CD4-positive, alpha-beta T cell treated with Interleukin-17A for 1 hour (primary cell): ENCODE results near the gene NR2F1-AS1.
"Not testable (repeated sequence)": the region's sequence is repeated elsewhere in the genome, so short reads cannot be mapped to it uniquely, and the experiment has no call there.

Experiments used
- DNase-seq: peaks from one replicate; pipeline ENCODE4 v3.0.0-alpha.2; 2020

NR2F1-AS1 gene

GRCh38 chr5:93512799-93513198, 68.2 kb downstream of the NR2F1-AS1 start:
- DNase-seq, result no peak

GRCh38 chr5:93511445-93511844, 69.6 kb downstream of the NR2F1-AS1 start:
- DNase-seq, result no peak

DNA sequence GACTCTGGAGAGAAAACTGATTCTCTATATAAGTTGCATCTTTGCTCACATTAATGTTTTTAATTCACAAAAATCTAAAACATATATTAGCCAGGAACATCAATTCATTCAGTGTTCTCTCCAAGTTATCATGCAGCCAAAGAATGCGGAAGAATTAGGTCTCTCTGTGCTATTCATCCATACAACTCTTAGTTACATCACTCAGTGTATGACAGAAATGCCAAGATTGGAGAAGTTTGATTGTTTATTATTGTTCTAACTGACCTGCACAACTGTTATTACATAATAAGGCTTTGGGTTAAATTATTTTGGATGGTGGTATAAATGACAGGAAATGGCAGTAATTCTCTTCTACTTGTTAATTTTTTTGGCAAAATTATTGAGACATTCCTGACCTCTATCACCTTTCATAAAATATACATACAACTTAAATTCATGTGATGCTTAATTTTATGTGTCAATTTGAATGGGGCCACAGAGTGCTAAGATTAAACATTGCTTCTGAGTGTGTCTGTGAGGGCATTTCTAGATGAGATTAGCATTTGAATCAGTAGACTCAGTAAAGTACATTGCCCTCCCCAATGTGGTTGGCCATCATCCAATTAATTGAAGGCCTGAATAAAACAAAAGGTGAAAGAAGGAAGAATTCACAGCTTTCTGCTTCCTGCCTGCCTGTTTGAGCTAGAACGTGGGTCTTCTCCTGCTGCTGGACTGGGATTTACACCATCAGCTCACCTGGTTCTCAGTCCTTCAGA, 70.2 kb downstream of the NR2F1-AS1 start:
- DNase-seq, result no peak

GRCh38 chr5:93505553-93505952, 75.5 kb downstream of the NR2F1-AS1 start:
- DNase-seq, result not testable (repeated sequence)

GRCh38 chr5:93503598-93504067, 77.4 kb downstream of the NR2F1-AS1 start:
- no peak for DNase-seq

GRCh38 chr5:93497096-93497495, 83.9 kb downstream of the NR2F1-AS1 start:
- DNase-seq, result no peak

DNA sequence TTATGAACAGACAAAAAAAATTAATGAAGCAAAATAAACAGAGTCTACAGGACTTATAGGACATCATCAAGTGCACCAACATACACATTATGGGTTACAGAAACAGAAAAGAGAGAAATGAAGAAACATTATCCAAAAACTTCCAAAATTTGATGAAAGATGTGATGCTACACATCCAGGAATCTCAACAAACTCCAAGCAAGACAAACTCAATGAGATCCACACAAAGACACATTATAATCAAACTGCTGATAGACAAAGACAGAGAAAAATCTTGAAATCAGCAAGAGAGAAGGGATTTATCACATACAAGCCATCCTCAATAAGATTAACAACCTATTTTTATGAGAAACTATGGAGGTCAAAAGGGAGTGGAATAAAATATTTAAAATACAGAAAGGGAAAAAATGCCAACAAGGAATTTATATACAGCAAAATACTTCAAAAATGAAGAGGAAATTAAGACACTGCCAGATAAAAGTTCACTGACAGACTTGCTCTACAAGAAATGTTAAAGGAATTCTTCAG, 101.0 kb downstream of the NR2F1-AS1 start:
- no peak for DNase-seq

GRCh38 chr5:93477816-93478215, 103.2 kb downstream of the NR2F1-AS1 start:
- no peak for DNase-seq

DNA sequence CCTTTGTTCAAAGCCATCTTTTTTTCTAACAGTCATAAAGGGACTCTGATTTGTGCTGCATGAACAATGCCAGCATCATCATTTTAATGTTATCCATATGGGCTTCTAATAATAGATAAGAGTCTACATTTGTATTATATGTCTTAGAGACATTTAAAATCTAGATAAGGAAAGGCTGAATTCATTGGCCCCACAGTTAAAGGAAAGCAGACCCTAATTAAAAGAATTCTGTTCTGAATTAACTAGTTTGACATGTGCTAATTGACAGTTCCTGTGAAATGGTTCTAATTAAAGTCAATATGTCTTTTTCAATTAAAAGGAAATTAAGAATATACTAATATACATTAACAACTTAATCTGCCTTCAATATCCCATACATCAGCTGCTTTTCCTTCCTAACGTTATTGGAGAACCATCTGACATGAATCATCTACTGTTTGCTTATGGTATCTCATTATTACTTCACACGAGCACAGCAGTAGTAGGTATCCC, 104.7 kb downstream of the NR2F1-AS1 start:
- DNase-seq, result no peak

DNA sequence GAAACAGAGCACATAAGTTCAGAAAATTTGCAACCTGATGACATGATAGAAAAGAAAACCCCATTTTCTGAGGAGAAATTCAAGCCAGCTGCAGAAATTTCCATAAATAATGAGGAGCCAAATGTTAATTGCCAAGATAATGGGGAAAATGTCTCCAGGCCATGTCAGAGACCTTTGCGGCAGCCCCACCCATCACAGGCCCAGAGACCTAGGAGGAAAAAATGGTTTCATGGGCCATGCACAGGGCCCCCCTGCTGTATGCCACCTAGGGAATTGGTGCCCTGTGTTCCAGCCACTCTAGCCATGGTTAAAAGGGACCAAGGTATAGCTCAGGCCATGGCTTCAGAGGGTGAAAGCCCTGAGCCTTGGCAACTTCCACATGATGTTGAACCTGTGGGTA, 118.1 kb downstream of the NR2F1-AS1 start:
- no peak for DNase-seq

- DNase-seq, result no peak
Observed at GRCh38 chr5:93461756-93462155, 119.3 kb downstream of the NR2F1-AS1 start.

DNA sequence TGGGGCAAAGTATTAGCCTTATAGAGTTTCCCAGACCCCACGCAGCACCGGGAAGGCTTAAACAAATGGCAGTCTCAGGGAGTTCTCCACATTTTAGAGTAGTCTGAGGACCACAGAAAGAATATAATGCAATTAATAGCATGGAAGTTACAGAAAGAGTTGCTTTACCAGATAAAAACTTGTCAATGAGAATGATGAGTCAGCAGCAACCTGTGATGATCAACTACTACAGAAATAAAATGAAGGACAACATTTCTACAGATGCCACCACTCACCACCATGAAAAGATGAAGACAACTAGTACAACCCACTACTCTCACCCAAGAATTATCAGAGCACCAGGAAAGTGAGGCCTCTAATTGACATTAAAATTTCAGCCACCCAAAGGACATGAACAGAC, 120.7 kb downstream of the NR2F1-AS1 start:
- no peak for DNase-seq

- not testable (repeated sequence) for DNase-seq
Observed at GRCh38 chr5:93456796-93457195, 124.2 kb downstream of the NR2F1-AS1 start.

- DNase-seq, result no peak
Observed at GRCh38 chr5:93454896-93455295, 126.1 kb downstream of the NR2F1-AS1 start.

DNA sequence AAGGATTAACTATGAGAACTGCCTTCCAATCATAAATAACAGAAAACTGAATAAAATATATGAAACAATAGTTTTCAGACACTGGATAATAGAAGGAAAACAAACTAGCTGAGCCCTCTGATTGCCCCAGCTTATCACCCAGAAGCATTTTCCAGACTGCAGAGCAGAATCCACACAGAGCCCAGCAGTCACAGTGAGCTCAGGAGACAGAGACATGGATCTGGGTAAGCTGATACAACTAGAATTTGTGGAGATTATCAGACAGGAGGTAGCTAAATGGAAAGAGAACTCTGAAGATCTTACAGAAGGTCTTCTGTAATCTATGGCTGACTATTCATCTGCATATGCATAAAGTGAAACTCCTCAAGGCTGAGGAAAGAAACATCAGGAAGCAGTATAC, 128.8 kb downstream of the NR2F1-AS1 start:
- DNase-seq, result no peak

GRCh38 chr5:93438124-93438523, 142.9 kb downstream of the NR2F1-AS1 start:
- DNase-seq, result no peak

- no peak for DNase-seq
Observed at GRCh38 chr5:93436083-93436482, 144.9 kb downstream of the NR2F1-AS1 start.

GRCh38 chr5:93433422-93433821, 147.6 kb downstream of the NR2F1-AS1 start:
- DNase-seq, result no peak

DNA sequence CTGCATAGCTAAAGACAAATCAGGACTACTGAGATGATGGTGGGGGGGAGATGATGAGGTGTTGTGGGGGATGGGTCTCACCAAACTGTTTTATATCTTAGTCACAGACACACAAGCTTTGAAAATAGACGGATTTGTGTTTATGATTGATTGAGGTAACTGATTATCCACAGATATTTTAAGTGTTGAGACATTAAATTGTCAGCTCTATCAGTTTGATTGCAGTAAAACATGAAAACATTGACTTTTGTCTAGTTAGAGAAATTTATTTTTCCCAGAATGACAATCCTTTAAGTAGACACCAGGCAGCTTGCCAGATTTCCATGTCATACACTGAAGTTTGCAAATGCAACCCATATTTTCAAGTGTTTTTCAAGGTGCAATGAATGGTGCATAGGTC, 149.8 kb downstream of the NR2F1-AS1 start:
- no peak for DNase-seq

GRCh38 chr5:93430673-93431199, 150.3 kb downstream of the NR2F1-AS1 start:
- no peak for DNase-seq

DNA sequence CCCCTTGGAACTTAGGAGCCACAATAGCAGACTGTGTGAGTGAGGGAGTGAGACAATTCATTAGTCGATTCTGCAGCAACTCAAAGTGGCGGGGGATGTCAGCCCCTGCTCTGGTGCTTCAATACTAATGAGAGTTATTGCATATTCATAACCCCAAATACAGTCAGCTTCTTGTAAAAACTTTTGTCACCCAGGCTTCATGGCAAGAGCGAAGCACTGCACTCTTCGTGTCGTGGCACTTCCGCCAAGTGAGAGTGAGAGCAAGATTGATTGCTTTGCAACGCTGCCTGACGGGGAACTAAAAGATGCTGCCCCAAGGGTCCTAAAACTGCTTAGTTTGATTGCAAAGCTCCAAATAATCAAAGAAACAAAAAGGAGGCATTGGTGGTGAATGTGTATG, 150.9 kb downstream of the NR2F1-AS1 start:
- no peak for DNase-seq

GRCh38 chr5:93428868-93429267, 152.2 kb downstream of the NR2F1-AS1 start:
- no peak for DNase-seq

DNA sequence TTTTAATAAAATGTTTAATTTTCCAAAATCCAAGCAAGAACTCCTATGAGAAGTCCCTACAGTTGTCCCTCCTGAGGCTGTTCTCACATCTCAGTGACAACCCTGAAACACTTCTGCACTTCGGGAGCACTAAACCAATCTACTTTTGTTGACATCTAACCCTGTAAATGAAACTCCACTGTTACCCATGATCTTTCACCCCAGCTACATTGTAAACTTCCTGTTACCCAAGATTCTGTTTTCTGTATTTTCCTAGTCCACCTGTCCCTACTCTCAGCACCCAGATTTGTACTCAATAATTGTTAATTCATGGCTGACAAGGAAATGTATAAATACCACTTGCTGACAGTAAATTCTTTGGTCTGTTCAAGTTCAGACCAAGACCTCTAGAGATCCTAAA, 153.7 kb downstream of the NR2F1-AS1 start:
- no peak for DNase-seq

DNA sequence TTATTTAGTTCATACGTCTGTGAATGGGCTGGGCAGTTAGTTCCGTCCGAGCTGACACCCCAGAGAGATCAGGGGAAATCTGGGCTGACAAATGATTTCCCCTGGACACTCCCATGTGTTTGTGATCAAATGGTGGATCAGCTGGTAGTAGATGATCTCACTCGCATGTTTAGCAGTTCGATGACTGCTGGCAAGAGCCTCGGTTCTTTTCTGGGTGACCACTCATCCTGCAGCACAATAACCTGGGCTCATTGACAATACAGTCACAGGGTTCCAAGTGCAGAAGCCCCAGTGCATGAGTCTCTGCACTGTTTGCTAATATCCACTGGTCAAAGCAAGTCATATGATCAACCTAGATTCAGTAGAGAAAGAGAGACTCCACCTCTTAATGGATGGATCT, 155.9 kb downstream of the NR2F1-AS1 start:
- no peak for DNase-seq
